ENCODE results near the gene FBXO24.

DNA sequence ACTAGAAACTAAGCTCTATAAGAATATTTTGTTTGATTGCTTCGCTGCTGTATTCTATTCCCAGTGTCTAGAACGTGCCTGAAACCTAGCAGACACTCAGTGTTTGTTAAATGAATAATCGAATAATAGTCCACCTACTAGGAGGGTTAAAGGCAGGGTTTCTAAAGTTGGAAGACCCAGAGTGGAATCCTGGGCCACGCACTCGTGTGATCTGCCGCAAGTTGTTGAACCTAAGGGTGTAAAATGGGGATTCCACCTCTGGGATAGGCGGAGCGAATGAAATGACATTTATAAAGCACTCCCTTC is 47.8 kb upstream of the FBXO24 start:
- TF ChIP-seq, protein P1, sequence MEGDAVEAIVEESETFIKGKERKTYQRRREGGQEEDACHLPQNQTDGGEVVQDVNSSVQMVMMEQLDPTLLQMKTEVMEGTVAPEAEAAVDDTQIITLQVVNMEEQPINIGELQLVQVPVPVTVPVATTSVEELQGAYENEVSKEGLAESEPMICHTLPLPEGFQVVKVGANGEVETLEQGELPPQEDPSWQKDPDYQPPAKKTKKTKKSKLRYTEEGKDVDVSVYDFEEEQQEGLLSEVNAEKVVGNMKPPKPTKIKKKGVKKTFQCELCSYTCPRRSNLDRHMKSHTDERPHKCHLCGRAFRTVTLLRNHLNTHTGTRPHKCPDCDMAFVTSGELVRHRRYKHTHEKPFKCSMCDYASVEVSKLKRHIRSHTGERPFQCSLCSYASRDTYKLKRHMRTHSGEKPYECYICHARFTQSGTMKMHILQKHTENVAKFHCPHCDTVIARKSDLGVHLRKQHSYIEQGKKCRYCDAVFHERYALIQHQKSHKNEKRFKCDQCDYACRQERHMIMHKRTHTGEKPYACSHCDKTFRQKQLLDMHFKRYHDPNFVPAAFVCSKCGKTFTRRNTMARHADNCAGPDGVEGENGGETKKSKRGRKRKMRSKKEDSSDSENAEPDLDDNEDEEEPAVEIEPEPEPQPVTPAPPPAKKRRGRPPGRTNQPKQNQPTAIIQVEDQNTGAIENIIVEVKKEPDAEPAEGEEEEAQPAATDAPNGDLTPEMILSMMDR (optimal IDR thresholded peaks at IDR 0.05 in 1 of 3, IDR thresholded peaks at IDR 0.05 in 1 of 3, conservative IDR thresholded peaks at IDR 0.05 in 1 of 3; ENCODE audit: extremely low read depth in 1 of 3, insufficient read depth in 2 of 3, low read length in 3 of 3), result no peak
- TF ChIP-seq EZH2 (IDR thresholded peaks at IDR 0.05; ENCODE audit: low read length), result no peak
